Raji (cell line): Measurements from ENCODE around the gene MRPS12.

Source experiments
- POLR2A ChIP-seq: IDR thresholded peaks from 2 replicates; pipeline ENCODE4 v1.6.1; 2011; ENCODE audit warnings: low read depth, low read length, control low read depth; ENCODE audit not compliant: insufficient read depth

MRPS12 gene

DNA sequence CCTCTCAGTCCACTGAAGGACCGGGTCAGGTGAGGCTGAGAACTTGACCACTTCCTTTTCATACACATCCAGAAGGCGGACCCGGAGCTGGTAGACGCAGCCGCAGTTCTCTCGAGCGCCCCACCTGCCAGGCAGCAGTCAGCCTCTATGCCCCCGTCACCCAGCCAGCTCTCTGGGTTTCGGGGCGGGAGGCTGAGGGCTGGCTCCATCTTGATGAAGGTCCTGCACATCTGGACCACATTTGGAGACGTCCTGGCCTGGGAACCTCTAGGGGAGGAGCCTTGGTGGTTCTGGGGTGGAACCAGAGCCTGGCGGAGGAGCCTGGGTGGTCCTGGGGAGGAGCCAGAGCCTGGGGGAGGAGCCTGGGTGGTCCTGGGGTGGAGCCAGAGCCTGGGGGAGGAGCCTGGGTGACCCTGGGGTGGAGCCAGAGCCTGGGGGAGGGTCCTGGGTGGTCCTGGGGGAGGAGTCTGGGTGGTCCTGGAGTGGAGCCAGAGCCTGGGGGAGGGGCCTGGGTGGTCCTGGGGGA lies 14.3 kb downstream of the MRPS12 start:
- no peak for TF ChIP-seq POLR2A

GRCh38 chr19:38945562-38946228 lies 15.0 kb downstream of the MRPS12 start:
- TF ChIP-seq POLR2A, result no peak

GRCh38 chr19:38946229-38947010 lies 15.7 kb downstream of the MRPS12 start:
- no peak for TF ChIP-seq POLR2A

DNA sequence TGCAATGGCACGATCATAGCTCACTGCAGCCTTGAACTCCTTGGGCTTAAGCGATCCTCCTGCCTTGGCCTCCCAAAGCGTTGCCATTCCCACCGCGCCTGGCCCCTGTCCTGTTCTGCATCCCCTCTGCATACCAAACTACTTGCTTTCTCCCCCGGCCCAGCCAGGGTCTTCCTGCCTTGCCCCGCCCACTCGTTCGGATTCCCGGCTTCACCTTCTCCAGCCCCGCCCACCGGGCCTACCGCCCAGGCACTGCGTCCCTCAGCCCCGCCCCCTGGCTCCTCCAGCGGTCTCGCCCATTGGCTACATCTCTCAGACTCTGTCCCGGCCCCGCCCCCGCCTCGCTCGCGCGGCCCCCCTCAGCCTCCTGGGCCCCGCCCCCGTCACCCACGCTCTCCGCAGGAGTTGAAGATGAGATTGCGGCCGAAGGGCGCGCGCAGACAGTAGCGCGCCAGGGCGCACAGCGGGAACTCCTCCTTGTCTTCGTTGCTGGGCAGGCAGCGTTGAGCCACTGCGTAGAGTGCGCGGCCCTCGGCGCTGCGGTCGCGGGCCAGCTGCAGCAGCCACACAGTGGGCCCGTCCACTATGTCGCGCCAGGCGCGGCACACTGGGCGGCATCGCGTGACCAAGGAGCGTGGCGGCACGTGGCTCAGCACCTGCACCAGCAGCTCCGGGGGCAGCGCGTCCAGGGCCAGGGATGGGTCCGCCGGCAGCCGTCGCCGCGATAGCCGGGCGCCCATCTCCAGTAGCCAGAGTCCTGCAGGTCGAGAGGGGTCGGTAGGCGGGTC lies 19.0 kb downstream of the MRPS12 start:
- TF ChIP-seq POLR2A, result no peak

- no peak for TF ChIP-seq POLR2A
These were observed 20.4 kb downstream of the MRPS12 start for GRCh38 chr19:38951187-38951586.

DNA sequence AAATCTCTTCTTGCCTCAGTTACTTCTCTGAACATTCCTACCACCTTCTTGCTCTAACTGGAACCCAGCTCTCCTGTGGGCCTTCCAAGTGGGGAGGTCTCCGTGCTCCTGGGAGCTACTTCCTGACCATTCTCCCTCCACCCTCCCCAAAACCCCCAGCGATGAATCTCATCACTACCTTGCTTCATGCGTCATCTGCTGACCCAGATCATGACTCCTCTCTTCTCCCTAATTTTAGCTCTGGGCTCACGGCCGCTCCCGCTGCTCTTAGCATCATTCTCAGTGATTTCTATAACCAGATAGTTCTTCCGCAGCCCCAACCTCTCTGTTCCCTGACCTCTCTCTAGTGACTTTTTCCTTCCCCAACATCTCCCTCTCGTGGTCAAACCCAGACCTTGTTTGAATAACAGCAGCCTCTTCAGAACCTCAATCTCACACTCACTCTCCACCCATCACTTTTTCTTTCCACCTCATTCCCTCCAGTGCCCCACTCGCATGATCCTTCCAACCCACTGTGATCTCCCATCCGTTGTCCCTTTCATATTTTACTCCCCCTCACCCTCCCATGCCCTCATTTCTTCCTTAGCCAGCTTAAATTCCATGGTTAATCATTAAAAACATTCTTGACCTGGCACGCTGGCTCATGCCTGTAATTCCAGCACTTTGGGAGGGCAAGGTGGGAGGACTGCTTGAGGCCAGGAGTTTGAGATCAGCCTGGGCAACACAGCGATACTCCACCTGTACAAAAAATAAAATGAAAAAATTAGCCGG lies 21.8 kb downstream of the MRPS12 start:
- TF ChIP-seq POLR2A, result no peak

DNA sequence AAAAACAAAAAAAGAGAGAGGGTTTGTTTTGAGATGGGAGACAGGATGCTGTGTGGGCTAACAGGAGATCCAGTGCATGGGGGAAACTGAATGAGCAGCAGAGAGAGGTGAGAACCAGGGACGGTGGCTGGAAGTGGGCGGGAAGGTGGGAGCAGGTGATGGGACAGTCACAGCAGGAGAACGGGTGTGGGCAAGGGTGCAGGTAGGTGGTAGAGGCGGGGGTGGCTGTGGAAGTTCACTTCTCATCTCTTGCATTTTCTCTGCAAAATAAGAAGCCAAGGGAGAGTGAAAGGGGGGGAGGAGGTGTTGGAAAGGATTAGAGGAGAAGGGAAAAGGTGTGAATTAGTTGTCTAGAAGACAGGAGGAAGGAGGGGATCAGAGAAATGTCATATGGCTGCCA lies 22.9 kb downstream of the MRPS12 start:
- no peak for TF ChIP-seq POLR2A

- TF ChIP-seq POLR2A, result no peak
These were observed 25.5 kb downstream of the MRPS12 start for GRCh38 chr19:38956264-38956663.

DNA sequence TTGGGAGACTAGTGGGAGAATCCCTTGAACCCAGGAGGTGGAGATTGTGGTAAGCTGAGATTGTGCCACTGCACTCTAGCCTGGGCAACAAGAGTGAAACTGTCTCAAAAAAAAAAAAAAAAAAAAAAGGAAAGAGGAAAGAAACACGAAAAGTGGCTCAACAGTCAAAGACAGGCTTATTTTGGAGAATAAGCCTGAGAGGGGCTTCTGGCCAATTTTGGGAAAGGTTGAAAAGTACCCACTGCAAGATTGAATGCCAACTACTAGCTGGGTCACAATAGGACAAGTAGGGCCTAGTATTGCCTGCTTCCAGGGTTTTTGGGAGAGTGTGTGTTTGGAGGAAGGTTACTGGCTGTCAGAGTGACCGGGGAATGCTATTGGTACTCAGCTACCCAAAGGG lies 27.6 kb downstream of the MRPS12 start:
- TF ChIP-seq POLR2A, result no peak

GRCh38 chr19:38959618-38960017 lies 28.9 kb downstream of the MRPS12 start:
- TF ChIP-seq POLR2A, result no peak

DNA sequence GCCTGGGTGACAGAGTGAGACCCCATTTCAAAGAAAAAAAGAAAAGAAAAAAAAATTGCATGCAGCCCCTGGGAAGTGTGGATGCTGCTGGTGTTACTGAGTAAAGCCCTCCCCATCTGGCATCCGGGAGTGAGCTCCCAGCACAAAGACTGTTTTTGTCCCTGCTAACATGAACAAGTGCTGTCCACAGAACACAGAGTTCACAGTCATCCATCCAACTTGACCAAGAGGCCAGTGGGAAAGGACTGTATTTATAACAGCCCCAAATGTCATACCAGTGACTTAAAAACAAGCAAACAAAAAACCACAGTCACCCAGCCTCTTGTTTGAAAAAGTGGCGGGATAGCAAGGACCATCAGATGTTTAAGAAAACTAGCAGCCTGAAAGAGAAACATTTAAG lies 34.0 kb downstream of the MRPS12 start:
- TF ChIP-seq POLR2A, result no peak

DNA sequence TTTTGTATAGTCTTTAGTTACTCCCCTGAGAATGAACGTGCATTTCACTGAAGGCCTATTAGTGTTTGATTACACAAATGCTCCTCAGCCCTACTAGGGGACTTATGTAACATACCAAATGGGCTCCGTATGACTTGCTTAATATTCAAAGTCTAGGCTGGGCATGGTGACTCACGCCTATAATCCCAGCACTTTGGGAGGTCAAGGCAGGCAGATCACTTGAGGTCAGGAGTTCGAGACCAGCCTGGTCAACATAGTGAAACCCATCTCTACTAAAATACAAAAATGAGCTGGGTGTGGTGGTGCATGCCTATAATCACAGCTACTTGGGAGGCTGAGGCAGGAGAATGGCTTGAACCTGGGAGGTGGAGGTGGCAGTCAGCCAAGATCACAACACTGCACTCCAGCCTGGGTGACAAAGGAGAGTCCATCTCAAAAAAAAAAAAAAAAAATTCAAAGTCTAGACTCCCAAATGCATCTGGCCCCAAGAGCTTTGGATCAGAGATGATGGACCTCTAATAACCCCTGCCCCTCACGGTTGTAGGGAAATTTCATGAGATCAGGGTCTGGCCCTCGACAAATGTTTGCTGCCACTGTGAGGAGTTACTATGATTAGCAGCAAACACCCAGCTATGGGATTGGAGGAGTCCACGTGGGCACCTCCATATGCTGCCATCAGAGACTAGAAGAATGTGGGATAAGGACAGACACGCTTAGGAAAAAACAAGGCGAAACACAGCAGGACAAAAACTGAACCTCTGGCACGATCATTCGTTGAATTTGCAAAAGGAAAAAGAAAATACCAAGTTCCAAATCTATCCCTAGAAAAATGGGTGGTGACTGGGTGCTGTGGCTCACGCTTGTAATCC lies 40.2 kb downstream of the MRPS12 start:
- no peak for TF ChIP-seq POLR2A

DNA sequence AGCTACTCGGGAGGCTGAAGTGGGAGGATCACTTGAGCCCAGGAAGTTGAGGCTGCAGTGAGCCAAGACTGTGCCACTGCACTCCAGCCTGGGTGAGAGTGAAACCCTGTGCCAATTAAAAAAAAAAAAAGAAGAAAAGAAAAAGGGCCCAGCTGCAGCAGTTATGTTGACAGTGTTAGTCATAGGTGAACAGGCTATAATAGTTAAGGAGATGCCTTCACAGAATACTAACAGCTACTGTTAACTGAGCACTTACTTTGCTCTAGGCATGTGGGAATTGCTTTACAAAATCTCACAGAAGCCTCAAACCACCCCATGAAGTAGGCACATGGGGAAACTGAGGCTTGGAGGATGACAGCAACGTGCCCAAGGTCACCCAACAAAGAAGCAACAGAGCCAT lies 40.9 kb downstream of the MRPS12 start:
- TF ChIP-seq POLR2A, result no peak
